ENCODE data around the gene UBD. TPM values are rescaled to one million over a fixed set of nuclear protein-coding genes. Genes with fewer than 3 reads are reported as not detected.

UBD gene
- total and polyA plus RNA-seq, 7 experiments from 2014 or later = 1.9 TPM; not detected in 6

DNA sequence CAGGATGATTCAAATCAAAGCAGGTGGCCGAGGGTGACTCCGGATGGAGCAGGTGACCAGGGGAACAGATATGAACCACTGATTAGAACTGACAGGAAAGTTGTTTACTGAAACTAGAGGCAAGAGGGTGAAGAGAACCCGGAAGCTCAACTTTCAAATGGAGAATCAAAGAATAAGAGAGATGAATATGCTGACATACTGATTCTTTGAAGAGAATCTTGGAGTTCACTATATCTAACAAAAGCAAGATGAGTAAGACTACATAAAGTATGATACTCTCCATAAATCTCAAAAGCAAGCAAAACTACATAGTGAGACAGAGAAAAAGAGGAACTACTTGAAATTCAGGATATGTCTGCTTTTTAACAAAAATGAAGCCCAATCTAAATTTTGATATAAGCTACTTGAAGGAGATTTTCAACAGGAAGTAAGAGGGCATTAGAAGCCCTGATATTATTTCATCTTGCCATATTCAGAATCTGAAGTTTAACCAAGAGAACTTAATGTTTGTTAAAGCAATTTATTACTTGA is 4.0 kb upstream of the UBD start:
- Histone ChIP-seq H3K27ac (ENCODE audit: low read depth, low read length) (no peak overlapping the region), H3K36me3 (ENCODE audit: control insufficient read depth in 2 of 3, insufficient read depth in 3 of 3, low read length in 3 of 3) (no peaks in the 10 kb centered on the region), H3K27me3 (ENCODE audit: control insufficient read depth in 2 of 2, insufficient read depth in 2 of 2, low read length in 2 of 2) (peaks cover 2 to 5% of the 10 kb centered on the region in 2 donors), H3K9me3 (ENCODE audit: control insufficient read depth in 2 of 3, low read length in 3 of 3) (no peaks in the 10 kb centered on the region), H3K4me3 (ENCODE audit: low read length) (no peak overlapping the region), H3K4me1 (ENCODE audit: control insufficient read depth in 2 of 2, insufficient read depth in 2 of 2, low read length in 2 of 2) (no peaks in the 10 kb centered on the region)
- DNase-seq (no peak), ATAC-seq (no peak)
- H3K27ac Mint-ChIP-seq = peak overlapping the region in 1 of 9 donors; percentile 56
- ChIA-PET POLR2A (no interaction called here), CTCF (no interaction called here)
- peaks cover 0 to 1% (median 0%) of the 10 kb centered on the region in 11 donors for H3K9me3 Mint-ChIP-seq
- peaks cover 5 to 9% (median 7%) of the 10 kb centered on the region in 7 donors for H3K4me1 Mint-ChIP-seq
- intact Hi-C loops (cut with micrococcal nuclease) = no loop called here
- H3K4me3 Mint-ChIP-seq = no peak overlapping the region
- H3K27me3 Mint-ChIP-seq = peaks cover 54 to 80% (median 66%) of the 10 kb centered on the region in 5 donors
- peaks cover 0 to 3% (median 0%) of the 10 kb centered on the region in 5 donors for H3K36me3 Mint-ChIP-seq

DNA sequence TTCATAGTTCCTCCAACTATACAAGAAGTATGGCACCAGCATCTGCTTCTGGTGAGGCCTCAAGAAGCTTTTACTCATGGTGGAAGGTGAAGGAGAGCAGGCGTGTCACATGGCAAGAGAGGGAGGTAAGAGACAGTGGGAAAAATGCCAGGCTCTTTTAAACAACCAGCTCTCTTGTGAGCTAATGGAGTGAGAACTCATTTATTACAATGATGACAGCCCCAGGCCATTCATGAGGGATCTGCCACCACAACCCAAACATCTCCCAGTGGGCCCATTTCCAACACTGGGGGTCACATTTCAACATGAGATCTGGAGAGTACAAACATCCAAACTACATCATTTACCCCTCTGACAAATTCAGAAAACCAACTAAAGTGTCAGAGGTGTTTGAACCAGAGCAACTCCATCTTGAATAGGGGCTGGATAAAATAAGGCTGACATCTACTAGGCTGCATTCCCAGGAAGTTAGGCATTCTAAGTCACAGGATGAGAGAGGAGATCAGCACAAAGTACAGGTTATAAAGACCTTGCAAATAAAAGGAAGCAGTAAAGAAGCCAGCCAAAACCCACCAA is 2.2 kb upstream of the UBD start:
- Mint-ChIP-seq H3K36me3 (peaks cover 0 to 3% (median 0%) of the 10 kb centered on the region in 5 donors), H3K27ac (no peak overlapping the region), H3K27me3 (peaks cover 51 to 70% (median 57%) of the 10 kb centered on the region in 5 donors), H3K9me3 (peaks cover 0 to 1% (median 0%) of the 10 kb centered on the region in 11 donors), H3K4me3 (no peak overlapping the region), H3K4me1 (peaks cover 5 to 9% (median 6%) of the 10 kb centered on the region in 7 donors)
- Histone ChIP-seq H3K4me3 (ENCODE audit: low read length) (no peak overlapping the region), H3K27me3 (ENCODE audit: control insufficient read depth in 2 of 2, insufficient read depth in 2 of 2, low read length in 2 of 2) (peaks cover 0 to 5% of the 10 kb centered on the region in 2 donors), H3K27ac (ENCODE audit: low read depth, low read length) (no peak overlapping the region), H3K9me3 (ENCODE audit: control insufficient read depth in 2 of 3, low read length in 3 of 3) (no peaks in the 10 kb centered on the region), H3K4me1 (ENCODE audit: control insufficient read depth in 2 of 2, insufficient read depth in 2 of 2, low read length in 2 of 2) (no peaks in the 10 kb centered on the region), H3K36me3 (ENCODE audit: control insufficient read depth in 2 of 3, insufficient read depth in 3 of 3, low read length in 3 of 3) (no peaks in the 10 kb centered on the region)
- POLR2A ChIA-PET = no interaction called here
- intact Hi-C loops (cut with micrococcal nuclease) = no loop called here
- ATAC-seq = no peak
- CTCF ChIA-PET = no interaction called here
- DNase-seq = no peak

DNA sequence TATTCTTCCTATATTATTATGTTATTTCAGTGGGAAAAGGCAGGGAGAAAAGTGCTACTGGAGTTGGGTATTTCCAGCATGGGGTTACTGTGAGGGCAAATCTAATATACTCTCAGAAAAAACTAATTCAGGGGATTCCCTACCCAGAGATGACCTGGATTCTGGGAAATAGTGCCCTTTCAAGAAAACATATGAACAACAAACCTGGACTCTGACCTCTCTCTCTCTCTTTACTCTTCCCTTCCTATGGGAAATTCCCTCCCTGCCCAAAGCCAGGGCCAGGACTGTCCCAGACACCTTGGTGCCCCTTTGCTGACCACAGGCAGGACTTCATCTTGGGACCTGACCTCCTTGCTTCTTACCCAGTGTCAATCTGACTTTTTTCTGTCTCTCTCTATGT is 1.6 kb upstream of the UBD start:
- no peaks in the 10 kb centered on the region for H3K36me3 ChIP-seq (ENCODE audit: control insufficient read depth in 2 of 3, insufficient read depth in 3 of 3, low read length in 3 of 3)
- peaks cover 0 to 5% of the 10 kb centered on the region in 2 donors for H3K27me3 ChIP-seq (ENCODE audit: control insufficient read depth in 2 of 2, insufficient read depth in 2 of 2, low read length in 2 of 2)
- Mint-ChIP-seq H3K27ac (no peak overlapping the region), H3K4me1 (peaks cover 5 to 9% (median 6%) of the 10 kb centered on the region in 7 donors), H3K36me3 (peaks cover 0 to 3% (median 0%) of the 10 kb centered on the region in 5 donors), H3K4me3 (no peak overlapping the region), H3K9me3 (peaks cover 0 to 1% (median 0%) of the 10 kb centered on the region in 11 donors), H3K27me3 (peaks cover 53 to 72% (median 58%) of the 10 kb centered on the region in 5 donors)
- H3K4me1 ChIP-seq (ENCODE audit: control insufficient read depth in 2 of 2, insufficient read depth in 2 of 2, low read length in 2 of 2) = no peaks in the 10 kb centered on the region
- DNase-seq = no peak
- no peak overlapping the region for H3K27ac ChIP-seq (ENCODE audit: low read depth, low read length)
- intact Hi-C loops (cut with micrococcal nuclease) = no loop called here
- H3K4me3 ChIP-seq (ENCODE audit: low read length) = no peak overlapping the region
- POLR2A ChIA-PET = no interaction called here
- CTCF ChIA-PET = no interaction called here
- no peak for ATAC-seq
- H3K9me3 ChIP-seq (ENCODE audit: control insufficient read depth in 2 of 3, low read length in 3 of 3) = no peaks in the 10 kb centered on the region

DNA sequence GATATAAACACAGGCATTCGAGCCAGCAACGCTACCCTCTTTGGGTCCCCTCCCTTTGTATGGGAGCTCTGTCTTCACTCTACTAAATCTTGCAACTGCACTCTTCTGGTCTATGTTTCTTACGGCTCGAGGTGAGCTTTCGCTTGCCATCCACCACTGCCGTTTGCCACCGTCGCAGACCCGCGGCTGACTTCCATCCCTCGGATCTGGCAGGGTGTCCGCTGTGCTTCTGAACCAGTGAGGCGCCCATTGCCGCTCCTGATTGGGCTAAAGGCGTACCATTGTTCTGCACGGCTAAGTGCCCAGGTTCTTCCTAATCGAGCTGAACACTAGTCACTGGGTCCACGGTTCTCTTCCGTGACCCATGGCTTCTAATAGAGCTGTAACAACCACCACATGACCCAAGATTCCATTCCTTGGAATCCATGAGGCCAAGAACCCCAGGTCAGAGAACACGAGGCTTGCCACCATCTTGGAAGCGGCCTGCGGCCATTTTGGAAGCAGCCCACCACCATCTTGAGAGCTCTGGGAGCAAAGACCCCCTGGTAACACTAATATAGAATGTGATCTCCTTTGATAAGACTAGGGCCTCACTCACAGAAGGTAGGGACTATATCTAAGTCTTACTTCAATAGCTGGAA is 973 bp downstream of the UBD start:
- H3K36me3 ChIP-seq (ENCODE audit: control insufficient read depth in 2 of 3, insufficient read depth in 3 of 3, low read length in 3 of 3) = no peaks in the 10 kb centered on the region
- ChIA-PET CTCF (no interaction called here), POLR2A (no interaction called here)
- H3K27me3 Mint-ChIP-seq = peaks cover 64 to 82% (median 71%) of the 10 kb centered on the region in 5 donors
- peaks cover 9 to 17% (median 12%) of the 10 kb centered on the region in 7 donors for H3K4me1 Mint-ChIP-seq
- peaks cover 4 to 6% of the 10 kb centered on the region in 2 donors for H3K4me1 ChIP-seq (ENCODE audit: control insufficient read depth in 2 of 2, insufficient read depth in 2 of 2, low read length in 2 of 2)
- peaks cover 0 to 4% (median 0%) of the 10 kb centered on the region in 11 donors for H3K9me3 Mint-ChIP-seq
- H3K4me3 Mint-ChIP-seq = no peak overlapping the region
- H3K27ac ChIP-seq (ENCODE audit: low read depth, low read length) = no peak overlapping the region
- ATAC-seq (no peak), DNase-seq (no peak)
- H3K36me3 Mint-ChIP-seq = peaks cover 0 to 9% (median 2%) of the 10 kb centered on the region in 5 donors
- peaks cover 5 to 8% of the 10 kb centered on the region in 2 donors for H3K27me3 ChIP-seq (ENCODE audit: control insufficient read depth in 2 of 2, insufficient read depth in 2 of 2, low read length in 2 of 2)
- H3K27ac Mint-ChIP-seq = no peak overlapping the region
- intact Hi-C loops (cut with micrococcal nuclease) = no loop called here
- H3K9me3 ChIP-seq (ENCODE audit: control insufficient read depth in 2 of 3, low read length in 3 of 3) = no peaks in the 10 kb centered on the region
- no peak overlapping the region for H3K4me3 ChIP-seq (ENCODE audit: low read length)

DNA sequence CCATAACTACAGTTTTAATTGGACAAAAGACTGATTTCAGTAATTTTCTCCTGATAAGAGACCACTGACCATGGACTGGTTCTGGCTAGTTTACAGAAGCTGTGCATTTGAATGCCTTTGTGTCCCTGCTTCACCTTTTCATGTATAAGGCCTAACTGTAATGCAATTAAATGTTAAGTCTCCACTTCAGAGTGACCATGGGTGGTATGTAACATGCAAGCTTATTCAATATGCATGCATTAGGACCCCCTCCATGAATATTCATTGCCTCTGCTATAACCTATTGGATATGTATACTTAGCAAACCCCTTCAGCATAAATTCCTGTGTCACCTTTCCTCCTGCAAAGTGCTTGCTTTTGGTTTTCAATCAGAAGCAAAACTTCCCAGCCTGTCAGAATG is 2.2 kb downstream of the UBD start:
- peaks cover 0 to 4% (median 0%) of the 10 kb centered on the region in 11 donors for H3K9me3 Mint-ChIP-seq
- Histone ChIP-seq H3K4me3 (ENCODE audit: low read length) (no peak overlapping the region), H3K36me3 (ENCODE audit: control insufficient read depth in 2 of 3, insufficient read depth in 3 of 3, low read length in 3 of 3) (no peaks in the 10 kb centered on the region), H3K27ac (ENCODE audit: low read depth, low read length) (no peak overlapping the region), H3K4me1 (ENCODE audit: control insufficient read depth in 2 of 2, insufficient read depth in 2 of 2, low read length in 2 of 2) (peaks cover 6 to 7% of the 10 kb centered on the region in 2 donors), H3K27me3 (ENCODE audit: control insufficient read depth in 2 of 2, insufficient read depth in 2 of 2, low read length in 2 of 2) (peaks cover 5 to 8% of the 10 kb centered on the region in 2 donors), H3K9me3 (ENCODE audit: control insufficient read depth in 2 of 3, low read length in 3 of 3) (no peaks in the 10 kb centered on the region)
- ChIA-PET CTCF (no interaction called here), POLR2A (no interaction called here)
- peaks cover 10 to 19% (median 18%) of the 10 kb centered on the region in 7 donors for H3K4me1 Mint-ChIP-seq
- DNase-seq (no peak), ATAC-seq (no peak)
- peaks cover 0 to 9% (median under 1%) of the 10 kb centered on the region in 5 donors for H3K36me3 Mint-ChIP-seq
- H3K4me3 Mint-ChIP-seq = no peak overlapping the region
- no peak overlapping the region for H3K27ac Mint-ChIP-seq
- peaks cover 60 to 85% (median 64%) of the 10 kb centered on the region in 5 donors for H3K27me3 Mint-ChIP-seq
- intact Hi-C loops (cut with micrococcal nuclease) = no loop called here

DNA sequence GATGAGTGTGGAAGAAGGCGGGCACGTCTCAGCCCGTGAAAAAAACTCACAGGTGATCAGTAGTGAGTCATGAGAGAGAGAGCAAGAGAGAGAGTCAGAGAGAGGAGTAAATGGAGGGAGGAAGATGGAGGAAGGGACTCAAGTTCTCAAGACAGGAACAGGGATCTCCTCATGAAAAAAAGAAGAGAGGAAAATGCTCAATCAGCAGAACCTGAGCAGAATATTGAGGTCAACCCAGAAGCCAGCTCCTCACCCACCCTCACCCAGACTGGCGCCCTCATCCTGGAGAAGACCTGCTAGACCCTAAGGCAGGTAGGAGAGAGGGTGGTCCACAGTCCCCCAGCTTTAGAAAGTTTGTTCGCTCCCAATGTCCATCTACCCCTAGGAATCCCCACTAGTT is 4.8 kb downstream of the UBD start:
- H3K27me3 ChIP-seq (ENCODE audit: control insufficient read depth in 2 of 2, insufficient read depth in 2 of 2, low read length in 2 of 2) = peaks cover 5 to 8% of the 10 kb centered on the region in 2 donors
- Mint-ChIP-seq H3K9me3 (peaks cover 0 to 4% (median 0%) of the 10 kb centered on the region in 11 donors), H3K27me3 (peaks cover 51 to 71% (median 70%) of the 10 kb centered on the region in 5 donors), H3K27ac (no peak overlapping the region), H3K4me3 (peak overlapping the region in 1 of 10 donors; percentile 37), H3K36me3 (peaks cover 0 to 9% (median 0%) of the 10 kb centered on the region in 5 donors), H3K4me1 (peaks cover 10 to 19% (median 18%) of the 10 kb centered on the region in 7 donors)
- intact Hi-C loops (cut with micrococcal nuclease) = no loop called here
- no peaks in the 10 kb centered on the region for H3K36me3 ChIP-seq (ENCODE audit: control insufficient read depth in 2 of 3, insufficient read depth in 3 of 3, low read length in 3 of 3)
- no peak overlapping the region for H3K27ac ChIP-seq (ENCODE audit: low read depth, low read length)
- DNase-seq = no peak
- peaks cover 6 to 7% of the 10 kb centered on the region in 2 donors for H3K4me1 ChIP-seq (ENCODE audit: control insufficient read depth in 2 of 2, insufficient read depth in 2 of 2, low read length in 2 of 2)
- no peak overlapping the region for H3K4me3 ChIP-seq (ENCODE audit: low read length)
- CTCF ChIA-PET = no interaction called here
- POLR2A ChIA-PET = interaction anchor here (0.6 kb wide), 1 partner anchor 1419 kb away, joined by 3 read pairs; no protein-coding TSS in a partner anchor
- no peak for ATAC-seq
- no peaks in the 10 kb centered on the region for H3K9me3 ChIP-seq (ENCODE audit: control insufficient read depth in 2 of 3, low read length in 3 of 3)
